ENCODE results near the gene KRTAP12-4.
"Not testable (repeated sequence)": the region's sequence is repeated elsewhere in the genome, so short reads cannot be mapped to it uniquely, and the experiment has no call there.

The KRTAP12-4 gene, protein sequence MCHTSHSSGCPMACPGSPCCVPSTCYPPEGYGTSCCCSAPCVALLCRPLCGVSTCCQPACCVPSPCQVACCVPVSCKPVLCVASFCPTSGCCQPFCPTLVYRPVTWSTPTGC

DNA sequence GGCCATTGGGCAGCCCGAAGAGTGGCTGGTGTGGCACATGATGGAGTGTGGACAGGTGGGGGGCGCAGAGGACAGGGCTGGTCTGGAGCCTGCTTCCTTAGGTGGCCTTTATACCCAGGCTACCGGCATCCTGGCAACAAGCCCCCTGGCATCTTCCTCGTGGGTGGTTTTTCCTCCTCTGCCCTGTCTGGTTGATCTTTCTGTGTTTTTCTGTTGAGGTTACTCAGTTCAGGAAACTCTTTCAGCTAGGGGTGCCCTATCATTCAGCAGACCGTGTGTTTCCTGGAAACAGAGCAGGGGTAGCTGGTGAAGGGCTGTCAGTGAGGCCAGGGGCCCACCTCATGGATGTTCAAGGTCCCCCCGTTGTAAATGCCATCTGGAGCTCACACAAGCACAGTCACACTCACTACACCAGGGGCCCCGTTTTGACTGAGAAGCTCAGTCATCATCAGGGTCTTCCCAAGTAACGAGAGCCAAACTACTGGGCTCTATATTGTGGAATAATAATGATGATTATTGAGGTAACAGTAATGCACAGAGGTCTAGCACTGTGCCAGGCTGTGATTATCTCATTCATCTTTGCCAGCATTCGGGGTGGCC lies at the start of gene KRTAP12-4:
KRTAP12-4 (minus strand) TSS at position 84 of the 600 bp plus-strand sequence; CDS start at position 39, 45 bp downstream.
- no peak for DNase-seq (ENCODE audit: low spot score)

DNA sequence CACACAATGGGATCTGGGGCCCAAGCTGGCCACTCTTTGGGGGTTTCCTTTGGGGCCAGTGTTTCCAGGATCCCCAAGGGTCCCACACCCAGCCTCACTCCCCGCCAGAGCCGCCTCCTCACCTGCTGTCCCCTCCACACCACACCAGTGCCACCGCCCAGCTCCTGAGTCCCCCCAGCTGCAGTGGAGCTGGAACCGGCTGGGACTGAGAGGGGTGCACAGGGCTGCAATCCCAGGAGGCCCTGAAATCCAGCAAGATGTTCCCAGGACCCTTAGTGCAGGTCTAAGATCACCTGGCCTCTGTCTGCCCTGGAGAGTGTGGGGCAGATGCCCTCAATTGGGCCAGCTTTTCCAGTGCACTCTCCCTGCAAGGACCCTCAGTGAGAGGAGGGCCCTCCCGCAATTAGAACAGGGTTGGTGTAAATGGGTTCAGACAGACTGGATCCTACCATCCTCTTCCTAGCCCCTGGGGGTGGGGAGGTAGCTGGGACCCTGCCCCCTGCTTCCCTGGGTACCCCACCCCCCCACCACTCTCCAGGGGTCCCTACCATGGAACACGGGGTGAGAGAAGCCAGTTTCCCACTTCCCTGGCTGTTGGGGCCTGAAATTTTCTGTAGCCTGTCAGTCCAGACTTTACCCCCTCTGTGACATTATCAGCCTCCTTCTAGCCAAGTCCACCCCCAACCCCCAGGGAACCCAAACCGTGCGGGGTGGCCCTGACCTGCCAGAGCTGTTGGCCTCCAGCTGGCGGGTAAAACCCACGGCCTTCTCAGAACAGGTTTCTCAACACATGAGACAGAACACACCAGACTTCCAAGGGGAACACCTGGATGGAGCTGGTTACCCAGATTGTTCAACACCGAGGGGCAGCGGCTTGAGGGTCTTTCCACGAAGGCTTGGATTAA lies 49.5 kb upstream of the KRTAP12-4 start:
- DNase-seq (ENCODE audit: low spot score) = no peak

DNA sequence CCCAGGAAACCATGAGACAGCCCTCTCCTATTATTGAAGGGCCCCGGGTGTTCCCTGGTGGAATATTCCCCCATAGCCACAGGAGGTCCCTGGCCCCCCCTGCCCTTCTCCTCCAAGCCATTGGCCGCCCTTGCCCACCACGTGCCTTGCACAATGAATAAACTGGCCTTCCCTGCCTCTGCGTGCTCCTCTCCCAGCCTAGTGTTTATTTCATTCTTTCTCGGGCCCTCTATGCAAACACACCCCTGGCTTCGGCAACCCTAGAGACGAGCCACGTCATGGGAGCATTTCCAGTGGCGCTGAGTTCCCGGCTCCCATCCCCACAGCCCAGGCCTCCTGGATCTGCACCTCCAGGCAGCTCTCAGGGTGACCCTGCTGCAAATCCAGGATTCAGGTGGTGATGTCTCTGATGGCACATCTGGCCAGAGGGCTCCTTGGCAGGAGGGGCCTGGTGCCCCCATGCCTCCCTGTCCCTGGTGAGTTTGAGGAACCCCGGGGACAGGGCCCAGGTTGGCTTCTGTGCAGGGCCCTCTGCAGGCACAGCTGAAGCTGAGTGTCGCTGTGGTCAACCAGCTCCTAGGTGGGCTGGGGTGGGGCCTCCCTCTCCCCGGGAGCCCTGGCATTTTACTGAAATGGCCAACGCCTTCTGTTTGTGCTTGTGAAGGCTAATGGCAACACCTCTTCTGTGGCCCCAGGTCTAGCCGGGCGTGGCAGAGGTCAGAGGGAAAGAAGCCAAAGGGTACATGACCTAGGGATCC lies 48.7 kb upstream of the KRTAP12-4 start:
- no peak for DNase-seq (ENCODE audit: low spot score)

DNA sequence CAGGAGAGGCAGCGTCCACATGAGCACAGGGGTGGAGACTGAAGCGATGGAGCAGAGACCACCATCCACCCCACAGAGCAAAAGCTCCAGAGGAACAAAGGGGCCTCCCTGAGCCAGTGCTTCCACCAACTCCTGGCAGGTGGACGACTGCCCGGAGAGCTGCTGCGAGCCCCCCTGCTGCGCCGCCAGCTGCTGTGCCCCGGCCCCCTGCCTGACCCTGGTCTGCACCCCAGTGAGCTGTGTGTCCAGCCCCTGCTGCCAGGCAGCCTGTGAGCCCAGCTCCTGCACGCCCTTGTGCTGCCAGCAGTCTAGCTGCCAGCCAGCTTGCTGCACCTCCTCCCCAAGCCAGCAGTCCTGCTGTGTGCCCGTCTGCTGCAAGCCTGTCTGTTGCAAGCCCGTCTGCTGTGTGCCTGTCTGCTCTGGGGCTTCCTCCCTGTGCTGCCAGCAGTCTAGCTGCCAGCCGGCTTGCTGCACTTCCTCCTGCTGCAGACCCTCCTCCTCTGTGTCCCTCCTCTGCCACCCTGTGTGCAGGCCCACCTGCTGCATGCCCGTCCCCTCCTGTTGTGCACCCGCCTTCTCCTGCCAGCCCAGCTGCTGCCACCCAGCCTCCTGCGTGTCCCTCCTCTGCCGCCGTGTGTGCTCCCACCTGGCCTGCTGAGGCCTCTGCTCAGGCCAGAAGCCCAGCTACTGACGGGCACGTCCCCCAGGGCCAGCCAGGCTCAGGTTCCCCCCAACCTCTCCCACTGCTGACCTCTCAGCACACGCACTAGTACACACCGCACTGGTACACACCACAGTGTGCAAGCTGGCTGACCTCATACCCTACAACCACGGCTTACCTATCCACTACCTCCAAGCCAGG lies 47.9 kb upstream of the KRTAP12-4 start:
- DNase-seq (ENCODE audit: low spot score) = no peak

DNA sequence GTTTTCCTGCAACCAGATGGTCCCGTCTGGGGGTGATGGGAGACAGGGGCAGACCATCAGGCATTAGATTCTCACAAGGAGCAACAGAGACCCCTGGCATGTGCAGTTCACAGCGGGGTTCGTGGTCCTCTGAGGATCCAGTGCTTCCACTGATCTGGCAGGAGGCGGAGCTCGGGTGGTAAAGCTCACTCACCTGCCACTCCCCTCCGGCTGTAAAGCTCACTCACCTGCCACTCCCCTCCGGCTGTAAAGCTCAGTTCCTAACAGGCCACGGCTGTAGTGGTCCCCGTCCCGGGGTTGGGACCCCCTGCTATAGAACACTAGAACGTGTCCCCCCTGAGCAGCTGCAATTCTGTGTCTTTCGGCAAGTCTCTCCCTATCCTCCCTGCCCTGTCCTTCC lies 47.1 kb upstream of the KRTAP12-4 start:
- DNase-seq (ENCODE audit: low spot score) = no peak

DNA sequence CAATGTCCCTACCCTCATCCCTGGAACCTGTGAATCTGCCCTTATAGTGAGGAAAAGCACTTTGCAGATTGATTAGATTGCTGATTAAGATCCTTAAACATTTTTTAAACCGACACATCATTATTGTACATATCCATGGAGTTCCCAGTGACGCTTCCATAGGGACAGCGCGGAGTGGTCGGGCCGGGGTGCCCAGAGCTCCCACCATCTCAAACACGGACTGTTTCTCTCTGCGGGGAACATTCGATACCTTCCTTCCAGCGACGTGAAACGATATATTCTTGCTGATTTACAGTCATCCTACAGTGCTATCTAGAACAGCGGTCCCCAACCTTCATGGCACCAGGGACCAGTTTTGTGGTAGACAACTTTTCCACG lies 46.6 kb upstream of the KRTAP12-4 start:
- DNase-seq (ENCODE audit: low spot score) = no peak

DNA sequence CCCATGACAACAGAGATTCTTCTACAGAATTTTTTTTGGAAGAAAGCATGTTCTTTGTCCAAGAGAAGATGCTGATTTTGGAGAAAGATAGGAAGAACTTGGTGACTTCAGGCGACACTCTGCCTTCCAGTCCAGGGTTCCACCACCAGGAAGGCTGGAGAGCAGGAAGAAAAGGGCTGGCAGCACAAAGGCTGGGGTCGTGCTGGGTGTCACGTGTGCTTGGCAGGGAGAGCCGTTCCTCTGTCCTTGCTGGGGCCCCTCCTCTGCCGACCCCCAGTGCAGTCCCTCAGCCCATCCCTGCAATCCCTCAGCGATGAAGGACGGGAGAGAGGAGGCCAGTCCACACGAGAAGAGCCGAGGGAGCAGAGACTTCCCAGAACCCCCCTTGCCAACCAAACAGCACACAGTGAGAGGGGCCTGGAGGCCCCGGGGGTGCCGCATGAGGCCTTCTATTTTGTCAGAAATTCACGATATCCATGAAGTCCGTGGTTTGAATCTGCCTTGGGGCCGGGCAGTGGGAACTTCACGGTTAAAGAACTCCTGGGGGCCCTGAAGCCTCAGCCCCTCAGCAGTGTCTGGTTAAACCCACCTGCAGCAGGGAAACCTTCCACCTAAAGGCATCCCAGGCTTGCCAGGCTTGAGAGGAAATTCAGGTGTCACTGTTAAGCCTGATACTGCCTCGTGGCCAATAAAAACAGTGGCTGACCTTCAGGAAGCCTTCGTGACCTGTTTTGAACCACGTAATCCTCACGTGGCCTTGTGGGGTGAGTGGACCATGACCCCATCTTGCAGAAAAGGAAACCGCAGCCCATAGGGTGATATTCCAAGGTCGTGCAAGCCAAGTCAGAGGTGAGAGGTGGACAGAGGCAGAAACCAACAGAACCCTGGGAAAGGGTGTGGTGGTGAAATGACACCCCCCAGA lies 45.9 kb upstream of the KRTAP12-4 start:
- no peak for DNase-seq (ENCODE audit: low spot score)

DNA sequence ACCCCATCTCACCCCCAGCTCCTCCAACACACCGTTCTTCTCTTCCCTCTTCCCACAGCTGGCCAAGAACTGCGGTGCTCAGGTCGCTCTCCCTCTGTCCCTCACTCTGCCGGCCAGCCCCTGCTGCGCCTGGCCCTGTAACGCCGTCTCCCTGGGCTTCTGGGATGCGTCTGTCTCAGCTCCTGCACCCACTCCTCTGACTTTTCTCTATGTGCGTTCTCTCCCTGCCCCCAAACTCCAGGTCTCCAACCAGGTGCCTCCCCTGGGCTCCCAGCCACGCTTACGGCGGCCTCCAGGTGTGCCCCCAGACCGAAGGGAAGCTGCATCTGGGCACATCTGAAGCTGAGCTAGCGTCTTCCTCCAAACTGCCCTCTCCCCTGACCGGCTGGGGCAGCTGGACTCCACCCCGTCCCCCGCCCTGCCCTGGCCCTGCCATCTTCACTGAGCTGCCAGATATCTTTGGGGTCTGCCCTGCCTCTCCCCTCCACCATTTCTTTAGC lies 45.1 kb upstream of the KRTAP12-4 start:
- no peak for DNase-seq (ENCODE audit: low spot score)

DNA sequence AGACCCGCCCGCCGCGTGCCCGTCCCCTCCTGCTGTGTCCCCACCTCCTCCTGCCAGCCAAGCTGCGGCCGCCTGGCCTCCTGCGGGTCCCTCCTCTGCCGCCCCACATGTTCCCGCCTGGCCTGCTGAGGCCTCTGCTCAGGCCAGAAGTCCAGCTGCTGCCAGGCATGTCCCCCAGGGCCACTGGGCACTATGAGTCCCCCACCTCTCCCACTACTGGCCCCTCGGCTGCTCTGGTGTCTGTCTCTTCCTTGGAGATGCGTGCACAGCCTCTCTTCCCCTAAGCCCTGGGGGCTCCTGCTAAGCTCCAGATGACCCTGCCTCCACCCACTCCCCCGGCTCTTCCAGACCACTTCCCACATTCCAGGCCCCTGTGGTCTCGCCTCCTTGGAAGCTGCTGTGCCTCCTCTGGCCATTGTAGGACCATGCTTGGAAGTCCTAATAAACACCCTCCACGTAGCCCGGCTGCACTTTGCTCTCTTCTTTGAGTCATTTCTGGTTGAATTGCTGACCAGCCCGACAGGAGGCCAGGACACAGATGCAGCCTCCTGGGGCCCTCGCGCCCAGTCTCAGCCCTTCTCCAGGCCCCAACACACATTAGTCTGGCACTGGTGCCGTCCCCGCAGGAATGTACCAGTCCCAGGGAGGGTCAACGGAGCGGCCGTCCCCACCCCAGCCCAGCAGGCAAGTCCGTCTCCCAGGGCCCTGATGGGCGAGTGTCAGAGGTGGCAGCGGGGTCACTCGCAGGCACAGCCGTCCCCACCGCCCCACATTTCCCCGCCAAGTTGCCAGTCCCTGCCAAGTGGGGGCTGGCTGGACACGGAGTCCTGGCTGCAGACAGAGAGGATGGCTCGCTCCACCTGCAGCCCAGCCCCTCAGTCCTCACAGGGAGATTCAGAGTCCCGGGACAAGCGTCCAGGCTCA lies 43.6 kb upstream of the KRTAP12-4 start:
- DNase-seq (ENCODE audit: low spot score) = no peak

DNA sequence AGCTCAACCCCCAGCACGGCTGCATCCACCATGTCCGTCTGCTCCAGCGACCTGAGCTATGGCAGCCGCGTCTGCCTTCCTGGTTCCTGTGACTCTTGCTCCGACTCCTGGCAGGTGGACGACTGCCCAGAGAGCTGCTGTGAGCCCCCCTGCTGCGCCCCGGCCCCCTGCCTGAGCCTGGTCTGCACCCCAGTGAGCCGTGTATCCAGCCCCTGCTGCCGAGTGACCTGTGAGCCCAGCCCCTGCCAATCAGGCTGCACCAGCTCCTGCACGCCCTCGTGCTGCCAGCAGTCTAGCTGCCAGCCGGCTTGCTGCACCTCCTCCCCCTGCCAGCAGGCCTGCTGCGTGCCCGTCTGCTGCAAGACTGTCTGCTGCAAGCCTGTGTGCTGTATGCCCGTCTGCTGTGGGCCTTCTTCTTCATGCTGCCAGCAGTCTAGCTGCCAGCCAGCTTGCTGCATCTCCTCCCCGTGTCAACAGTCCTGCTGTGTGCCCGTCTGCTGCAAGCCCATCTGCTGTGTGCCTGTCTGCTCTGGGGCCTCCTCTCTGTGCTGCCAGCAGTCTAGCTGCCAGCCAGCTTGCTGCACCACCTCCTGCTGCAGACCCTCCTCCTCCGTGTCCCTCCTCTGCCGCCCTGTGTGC lies 42.8 kb upstream of the KRTAP12-4 start, which contains the start of gene KRTAP10-12:
KRTAP10-12 (plus strand) TSS at position 1 of the 639 bp plus-strand sequence; CDS start at position 31, 30 bp downstream.
- not testable (repeated sequence) for DNase-seq (ENCODE audit: low spot score)

DNA sequence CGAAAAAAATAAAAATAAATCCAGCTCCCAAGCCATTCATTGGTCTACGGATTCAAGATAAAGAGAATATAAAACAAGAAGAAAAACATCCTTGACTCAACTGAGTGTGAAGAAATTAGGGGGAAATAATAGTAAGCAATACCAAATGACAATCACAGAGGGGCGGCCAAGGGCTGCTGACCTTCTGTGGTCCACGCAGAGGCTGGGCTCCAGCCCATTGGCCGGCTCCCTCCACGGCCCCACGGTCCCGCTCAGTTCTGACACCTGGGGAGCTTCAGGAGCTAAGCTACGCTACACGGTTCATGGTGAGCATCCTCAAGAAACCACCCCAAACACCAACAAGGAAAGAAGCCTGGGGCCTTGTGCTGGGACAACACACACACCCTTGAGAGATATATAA lies 42.1 kb upstream of the KRTAP12-4 start:
- DNase-seq (ENCODE audit: low spot score) = no peak

DNA sequence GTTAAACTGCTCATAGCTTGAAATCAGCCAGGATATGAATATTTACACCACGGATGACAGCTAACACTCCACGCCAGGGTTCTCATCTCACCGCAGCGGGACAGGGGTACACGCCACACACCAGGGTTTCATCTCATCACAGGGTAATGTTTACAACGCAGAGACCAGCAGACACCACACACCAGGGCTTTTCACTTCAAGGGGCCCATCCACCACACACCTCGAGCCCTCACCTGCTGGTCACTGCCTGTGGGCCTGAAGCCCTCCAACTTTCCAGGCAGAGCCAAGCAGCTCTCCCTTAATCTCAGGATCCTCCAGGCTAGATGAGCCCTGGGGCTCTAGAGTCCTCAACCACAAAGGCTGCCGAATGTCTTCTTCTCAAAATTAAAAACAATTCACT lies 41.2 kb upstream of the KRTAP12-4 start:
- no peak for DNase-seq (ENCODE audit: low spot score)

DNA sequence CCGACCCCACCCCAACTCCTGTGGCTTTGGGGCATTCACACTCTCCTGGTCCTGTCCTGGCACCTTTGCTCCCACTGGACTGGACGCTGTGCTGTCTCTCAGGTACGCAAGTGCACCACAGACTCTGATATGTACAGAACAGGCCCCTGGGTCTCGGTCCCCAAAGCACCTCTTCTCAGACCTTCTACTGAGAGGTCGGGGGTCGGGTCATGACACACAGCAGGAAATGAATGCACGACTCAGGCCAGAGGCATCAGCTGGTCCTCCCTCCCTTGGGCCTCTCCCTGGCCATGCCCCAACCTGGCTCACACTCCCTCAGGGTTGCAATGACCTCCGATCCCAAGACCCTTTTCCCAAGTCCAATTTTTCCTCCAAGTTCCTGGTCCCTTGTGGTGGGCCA lies 40.7 kb upstream of the KRTAP12-4 start:
- DNase-seq (ENCODE audit: low spot score) = no peak

DNA sequence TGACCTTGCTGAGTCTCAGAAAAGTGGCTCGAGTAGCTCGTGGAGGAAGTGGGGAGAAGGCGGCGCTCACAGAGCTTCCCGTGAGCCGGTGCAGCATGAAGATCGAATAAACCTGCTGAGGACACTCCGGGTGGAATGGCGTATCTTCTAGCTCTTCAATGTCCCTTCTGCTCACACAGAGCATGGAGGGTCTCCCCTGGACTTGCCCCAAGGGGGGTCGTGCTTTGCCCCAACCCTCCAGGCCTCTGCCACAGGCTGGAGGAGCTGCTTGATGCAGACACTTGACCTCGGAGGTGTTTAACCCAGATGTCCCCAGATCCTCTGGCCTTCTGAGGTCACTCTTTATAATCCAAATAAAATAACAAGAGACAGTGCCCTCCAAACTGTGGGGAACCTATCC lies 40.3 kb upstream of the KRTAP12-4 start:
- no peak for DNase-seq (ENCODE audit: low spot score)

DNA sequence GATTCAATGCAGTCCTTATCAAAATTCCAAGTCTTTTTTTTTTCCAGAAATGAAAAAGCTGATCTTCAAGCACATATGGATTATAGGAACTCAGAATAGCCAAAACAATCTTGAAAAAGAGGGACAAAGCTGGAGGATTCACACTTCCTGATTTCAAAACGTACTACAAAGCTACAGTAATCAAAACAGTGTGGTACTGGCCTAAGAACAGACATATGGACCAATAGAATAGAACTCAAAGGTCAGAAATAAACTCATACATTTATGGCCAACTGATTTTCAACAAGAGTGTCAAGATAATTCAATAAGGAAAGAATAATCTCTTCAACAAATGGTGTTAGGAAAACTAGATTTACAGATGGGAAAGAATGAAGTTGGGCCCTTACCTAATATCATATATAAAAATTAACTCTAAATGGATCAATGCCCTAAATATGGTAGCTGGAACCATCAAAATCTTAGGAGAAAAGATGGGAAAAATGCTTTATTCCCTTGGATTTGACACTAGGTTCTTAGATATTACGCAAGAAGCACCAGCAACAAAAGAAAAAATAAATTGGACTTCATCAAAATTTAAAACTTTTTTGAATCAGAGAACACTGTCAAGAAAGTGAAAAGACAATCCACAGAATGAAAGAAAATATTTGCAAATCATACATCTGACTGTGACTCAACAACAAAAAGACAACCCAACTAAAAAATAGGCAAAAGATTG lies 38.5 kb upstream of the KRTAP12-4 start:
- no peak for DNase-seq (ENCODE audit: low spot score)

DNA sequence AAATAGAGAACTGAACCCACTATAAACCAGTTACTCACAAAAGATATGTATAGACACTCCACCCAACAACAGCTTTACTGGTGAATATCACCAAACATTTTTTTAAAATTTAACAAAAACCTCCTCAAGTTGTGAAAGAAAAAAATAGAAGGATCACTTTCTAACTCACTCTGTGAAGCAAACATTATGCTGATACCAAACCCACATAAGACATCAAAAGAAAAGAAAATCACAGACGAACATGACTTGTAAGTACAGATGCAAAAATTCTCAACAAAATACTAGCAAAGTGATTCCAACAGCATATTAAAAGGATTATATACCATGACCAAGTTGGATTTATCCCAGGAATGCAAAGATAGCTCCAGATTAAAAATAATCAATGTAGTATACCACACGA lies 37.2 kb upstream of the KRTAP12-4 start:
- no peak for DNase-seq (ENCODE audit: low spot score)

DNA sequence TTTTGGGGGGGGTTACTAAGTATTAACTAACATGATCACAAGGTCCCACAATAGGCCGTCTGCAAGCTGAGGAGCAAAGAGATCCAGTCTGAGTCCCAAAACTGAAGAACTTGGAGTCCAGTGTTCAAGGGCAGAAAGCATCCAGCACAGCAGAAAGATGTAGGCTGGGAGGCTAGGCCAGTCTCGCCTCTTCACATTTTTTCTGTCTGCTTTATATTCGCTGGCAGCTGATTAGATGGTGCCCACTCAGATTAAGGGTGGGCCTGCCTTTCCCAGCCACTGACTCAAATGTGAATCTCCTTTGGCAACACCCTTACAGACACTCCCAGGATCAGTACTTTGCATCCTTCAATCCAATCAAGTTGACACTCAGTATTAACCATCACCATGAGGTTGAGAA lies 35.3 kb upstream of the KRTAP12-4 start:
- DNase-seq (ENCODE audit: low spot score) = not testable (repeated sequence)

DNA sequence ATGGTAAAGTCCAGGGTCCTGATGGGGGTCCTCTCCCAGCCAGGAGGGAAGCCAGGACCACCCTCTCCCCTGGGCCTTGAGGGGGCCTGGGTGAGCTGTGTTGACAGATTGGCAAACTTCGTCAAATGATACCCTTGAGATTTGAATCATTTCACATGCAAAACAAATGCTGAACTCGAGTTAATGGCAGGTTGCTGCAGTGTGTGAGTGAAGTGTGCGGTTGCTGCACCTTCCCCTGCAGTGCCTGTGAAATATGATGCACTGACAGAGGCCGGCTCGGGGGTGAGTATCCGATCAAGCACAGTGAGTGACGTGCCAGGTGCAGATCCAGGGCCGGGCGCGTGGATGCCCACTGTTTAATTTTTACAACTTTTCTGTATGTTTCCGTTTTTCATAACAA lies 33.2 kb upstream of the KRTAP12-4 start:
- no peak for DNase-seq (ENCODE audit: low spot score)
